Measurements from ENCODE around the gene CXorf51B.
"Not testable (repeated sequence)": the region's sequence is repeated elsewhere in the genome, so short reads cannot be mapped to it uniquely, and the experiment has no call there.

CXorf51B gene

DNA sequence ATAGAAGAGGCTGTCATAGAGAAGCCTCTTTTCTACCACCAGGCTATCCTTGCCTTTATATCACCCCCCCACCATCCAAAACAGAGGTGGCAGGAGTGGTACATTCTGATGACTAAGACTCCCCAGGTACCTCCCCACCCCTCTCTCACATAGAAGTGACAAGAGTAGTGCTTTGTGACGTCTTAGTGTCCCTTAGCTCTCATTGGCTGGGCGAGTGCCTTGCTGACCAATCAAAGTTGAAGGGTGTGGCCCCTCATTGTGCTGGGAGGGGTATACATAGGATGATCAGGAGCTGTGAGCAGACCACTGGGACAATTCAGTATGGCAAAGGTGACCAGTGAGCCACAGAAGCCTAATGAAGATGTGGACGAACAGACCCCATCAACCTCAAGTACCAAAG, at the start of gene CXorf51B:
Gene CXorf51B, plus strand, starts transcription at position 301 of the 400 bp plus-strand sequence. Its CDS starts 21 bp downstream, at position 322.
- not testable (repeated sequence) for DNase-seq

GRCh38 chrX:146814644-146815043, 5.1 kb downstream of the CXorf51B start, which contains the start of gene CXorf51A:
TSS of gene CXorf51A (minus strand) at chrX:146814744. CDS start at chrX:146814723, 21 bp downstream.
- DNase-seq = not testable (repeated sequence)

DNA sequence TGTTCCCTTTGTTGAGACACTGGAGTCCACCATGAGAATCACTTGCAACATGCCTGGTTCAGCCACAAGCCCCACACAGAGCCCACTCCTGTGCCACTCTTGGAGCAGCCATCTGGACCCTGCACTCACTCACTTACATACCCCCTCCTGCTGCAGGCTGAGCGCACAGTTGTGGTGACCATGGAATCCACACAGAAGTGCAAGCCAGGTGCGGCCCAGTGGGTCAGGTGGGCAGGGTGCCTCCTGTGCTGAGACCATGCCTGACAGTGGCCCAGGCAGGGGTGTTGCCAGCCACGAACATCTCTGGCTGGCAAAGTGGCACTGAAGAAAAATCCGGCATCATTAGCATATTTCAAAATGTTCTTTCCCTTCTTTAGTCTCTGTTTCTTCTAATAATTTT, 22.4 kb downstream of the CXorf51B start:
- DNase-seq = no peak

DNA sequence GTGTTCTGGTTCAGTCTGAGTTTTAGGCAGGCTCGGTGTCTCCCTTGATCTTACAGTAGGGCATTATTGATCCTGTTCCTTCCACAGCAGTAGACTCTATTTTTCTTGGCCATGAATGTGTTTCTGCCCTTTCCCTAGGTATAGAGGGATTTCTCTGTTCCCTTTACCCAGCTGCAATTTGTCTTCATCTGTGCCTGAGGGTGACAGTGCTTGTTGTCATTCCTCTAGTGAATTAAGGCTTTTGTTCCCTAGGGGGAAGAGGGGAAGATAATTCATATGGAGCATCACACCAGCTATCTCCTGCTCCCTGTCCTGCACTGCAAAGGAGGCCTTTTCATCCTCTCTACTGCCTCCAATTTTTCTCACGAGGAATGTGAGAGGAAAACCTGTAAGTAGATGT, 44.7 kb downstream of the CXorf51B start:
- DNase-seq = no peak
